ENCODE measurements around the gene UGP2.
"Not testable (repeated sequence)": the region's sequence is repeated elsewhere in the genome, so short reads cannot be mapped to it uniquely, and the experiment has no call there.

UGP2 gene

DNA sequence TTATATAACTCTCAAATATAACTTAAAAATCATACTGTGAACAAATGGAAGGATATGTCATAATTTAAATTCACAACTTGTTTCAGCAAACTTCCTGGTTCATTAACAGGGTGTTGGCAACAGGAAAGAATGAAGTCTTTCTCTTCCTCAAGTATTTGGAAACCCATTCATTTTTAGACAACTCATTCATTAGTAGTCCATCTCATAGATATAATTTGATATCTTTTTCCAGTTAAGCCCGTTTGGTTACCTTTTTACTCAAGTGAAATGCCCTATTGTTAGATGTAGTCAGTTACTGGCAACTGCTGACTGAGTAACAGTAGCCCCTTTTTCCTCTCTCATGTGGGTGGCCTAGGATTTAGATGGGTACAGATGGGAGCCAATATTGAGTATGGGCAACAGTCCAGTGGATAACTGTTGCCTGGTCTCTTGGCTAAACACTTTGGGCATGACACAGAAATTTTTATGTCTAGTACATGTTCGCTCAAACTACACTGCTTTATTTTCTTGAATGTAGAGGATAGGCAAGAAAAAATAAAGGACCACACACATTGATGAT is 4.6 kb upstream of the UGP2 start:
- DNase-seq, result no peak

DNA sequence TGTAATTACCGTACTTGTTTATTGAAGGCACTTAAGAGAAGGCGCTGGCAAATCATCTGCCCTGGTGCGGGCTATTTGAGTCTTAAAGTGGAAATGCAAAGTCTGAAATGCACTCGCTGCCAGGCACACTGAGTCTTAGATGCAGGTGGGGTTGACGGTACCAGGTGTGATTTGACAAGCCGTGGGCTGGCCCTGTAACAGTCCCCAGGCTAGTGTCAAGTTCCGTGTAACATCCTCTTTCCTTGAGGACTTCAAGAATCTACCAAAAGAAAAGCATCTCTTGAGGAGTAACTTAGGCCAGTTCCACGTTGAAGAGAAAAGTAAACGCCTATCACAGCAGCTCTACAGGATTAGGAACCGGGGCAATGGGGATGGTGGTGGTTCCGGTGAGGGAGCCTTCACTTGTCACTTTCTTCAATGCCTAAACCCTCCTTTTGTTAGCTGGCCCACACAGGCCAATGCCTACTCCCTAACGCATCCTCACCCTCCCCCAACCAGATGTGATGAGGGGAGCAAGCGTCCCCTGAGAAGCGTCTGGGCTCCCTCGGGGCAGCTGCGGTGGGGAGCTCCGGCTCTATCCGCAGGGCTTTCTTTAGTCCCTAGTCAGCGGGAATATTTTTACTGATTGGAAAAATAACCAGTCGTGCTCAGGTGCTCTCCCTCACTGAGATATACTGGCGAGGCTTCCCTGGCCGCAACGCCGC is 1.5 kb upstream of the UGP2 start:
- no peak for DNase-seq

DNA sequence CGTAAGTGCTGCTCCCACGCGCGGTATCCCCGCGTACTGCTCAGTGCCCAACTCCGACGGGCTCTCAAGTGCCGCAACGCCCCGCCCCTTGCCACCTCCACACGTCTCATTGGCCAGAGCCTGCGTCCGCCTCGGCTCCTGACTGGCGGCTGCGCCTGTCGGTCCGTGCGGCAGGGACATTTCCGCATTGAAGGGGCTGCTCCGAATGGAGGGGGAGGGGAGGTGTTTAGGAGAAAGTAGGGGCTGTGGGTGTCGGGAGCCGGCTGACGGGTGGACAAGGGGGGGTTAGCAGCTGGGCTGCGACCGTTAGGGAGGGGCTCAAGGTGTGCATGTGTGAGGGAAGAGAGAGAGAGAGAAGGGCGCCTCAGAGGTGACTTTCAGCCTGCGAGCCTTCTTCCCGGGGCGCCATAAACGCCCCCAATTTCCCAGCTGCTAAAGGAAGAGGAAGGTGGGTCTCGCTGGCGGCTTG is 877 bp upstream of the UGP2 start:
- DNase-seq, result peak; percentile 96

DNA sequence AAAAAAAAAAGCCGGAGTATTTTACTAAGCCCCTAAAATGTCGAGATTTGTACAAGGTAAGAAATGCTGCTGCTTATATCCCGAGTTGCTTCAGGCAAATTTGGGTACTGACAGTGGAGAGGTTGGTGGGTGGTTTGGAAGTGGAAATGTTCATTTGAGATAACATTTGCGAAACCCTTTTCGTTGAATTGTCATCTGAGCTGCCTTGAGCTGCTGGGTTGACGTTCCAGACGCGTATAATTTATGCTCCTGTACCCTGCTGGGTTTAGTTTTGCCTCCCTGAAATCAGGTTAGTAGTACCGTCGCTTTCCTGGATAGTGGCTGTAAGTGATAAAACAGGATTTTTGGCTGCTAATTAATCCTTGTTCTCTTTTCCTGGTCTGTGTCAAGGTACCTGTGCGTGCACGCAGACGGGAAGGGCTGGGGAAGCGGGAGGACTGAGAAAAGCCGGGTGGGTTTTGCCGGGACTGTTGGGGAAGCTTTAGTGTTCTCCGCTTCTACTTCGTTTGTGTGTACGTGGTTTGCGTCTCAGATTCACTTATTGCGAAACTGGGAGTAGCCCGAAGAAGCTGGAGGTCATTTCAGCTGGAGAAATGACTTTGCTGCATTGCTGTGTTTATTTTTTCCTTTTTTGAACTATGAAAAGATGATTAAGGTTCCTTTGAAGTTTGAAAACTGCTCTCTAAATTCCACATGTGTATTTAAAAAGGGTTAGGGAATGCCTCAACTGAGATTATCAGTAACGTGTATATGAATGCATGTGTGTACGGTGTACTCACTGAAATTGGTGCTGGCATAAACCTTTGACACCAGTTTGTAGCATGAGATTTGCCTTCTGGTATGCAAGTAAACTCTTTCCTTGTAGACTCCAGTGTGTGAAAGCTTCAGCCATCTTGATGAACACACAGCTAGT is 709 bp downstream of the UGP2 start:
- DNase-seq, result peak; percentile 63

DNA sequence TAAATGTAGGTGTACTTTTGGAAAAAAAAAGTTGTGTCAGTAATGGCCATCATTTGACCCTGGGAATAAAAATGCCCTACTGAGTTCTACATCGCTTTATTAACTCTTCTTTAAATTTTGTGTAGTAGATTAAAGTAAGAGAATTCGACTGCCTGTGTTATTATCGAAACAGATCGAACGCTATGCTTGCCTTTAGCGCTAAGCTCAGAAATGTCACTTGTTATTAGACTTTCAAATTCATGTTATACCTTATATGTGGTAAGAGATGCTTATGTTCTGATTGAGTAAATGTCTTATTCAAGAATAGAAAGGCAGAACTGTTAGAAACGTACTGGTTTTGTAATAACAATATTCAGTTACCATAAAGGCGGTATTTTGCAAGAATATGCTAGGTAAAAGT is 1.4 kb downstream of the UGP2 start:
- DNase-seq, result no peak

DNA sequence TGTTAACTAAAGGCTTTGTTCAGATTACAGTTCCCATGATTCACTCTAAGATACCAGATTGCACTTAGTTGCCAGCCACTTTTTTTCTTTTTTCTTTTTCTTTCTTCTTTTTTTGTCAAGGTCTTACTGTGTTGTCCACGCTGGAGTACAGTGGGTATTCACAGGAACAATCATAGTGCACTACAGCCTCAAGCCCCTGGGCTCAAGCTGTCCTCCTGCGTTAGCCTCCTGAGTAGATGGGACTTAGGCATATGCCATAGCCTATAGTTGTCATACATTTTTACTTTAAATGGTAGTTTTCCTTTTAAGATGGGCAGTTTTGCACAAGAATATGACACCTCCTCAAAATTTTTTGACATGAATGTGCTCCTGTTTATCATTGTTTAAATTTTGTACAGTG is 2.1 kb downstream of the UGP2 start:
- no peak for DNase-seq

DNA sequence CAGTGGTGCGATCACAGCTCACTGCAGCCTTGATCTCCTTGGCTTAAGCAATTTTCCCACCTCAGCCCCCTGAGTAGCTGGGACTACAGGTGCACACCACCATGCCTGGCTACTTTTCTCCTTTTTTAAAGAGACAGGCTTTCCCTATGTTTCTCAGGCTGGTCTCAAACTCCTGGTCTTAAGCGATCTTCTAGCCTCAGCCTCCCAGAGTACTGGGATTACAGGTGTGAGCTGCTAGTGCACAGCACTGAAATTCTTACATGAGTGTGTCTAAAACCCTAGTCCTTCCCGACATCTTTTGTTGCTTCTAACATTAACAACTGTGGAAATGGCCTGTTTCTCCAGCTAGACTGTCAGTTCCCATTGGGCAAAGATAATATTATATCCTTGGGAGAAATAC is 2.9 kb downstream of the UGP2 start:
- no peak for DNase-seq

DNA sequence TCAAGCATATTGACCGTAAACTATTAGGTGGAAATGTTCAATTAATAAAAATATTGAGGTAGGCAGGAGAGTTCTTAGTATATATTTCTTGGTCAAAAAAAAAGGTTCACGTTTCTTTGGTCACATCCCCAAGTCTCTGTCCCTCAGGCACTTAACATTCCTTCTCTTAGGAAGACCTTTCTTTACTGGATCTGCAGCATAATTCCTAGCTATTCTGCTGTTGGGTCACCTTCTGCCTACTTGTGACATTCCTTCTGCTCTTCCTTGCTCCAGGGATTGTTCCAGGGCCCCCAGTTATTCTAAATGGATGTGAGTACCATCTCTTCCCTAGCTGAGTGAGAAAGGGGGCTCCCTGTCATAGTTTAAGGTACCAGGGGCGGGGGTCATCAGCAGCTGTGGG is 4.2 kb downstream of the UGP2 start:
- DNase-seq, result no peak

DNA sequence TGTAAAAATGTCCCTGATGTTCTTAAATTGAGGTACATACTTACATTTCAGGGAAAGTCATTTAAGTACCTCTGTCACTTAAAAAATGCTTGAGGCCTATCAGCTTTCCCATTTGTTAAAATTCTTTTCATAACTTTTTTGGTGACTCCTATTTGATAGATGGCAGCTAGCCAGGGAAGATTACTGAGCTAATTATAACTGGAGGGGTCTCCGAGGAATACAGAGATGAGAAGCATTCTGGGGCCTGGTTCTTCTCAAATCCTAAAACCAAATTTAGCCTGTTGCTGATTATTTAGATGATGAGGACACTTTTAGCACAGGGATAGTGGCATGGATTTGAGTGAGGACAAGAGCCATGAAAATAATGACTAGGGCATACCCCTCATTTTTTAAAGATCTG is 4.8 kb downstream of the UGP2 start:
- DNase-seq, result no peak

DNA sequence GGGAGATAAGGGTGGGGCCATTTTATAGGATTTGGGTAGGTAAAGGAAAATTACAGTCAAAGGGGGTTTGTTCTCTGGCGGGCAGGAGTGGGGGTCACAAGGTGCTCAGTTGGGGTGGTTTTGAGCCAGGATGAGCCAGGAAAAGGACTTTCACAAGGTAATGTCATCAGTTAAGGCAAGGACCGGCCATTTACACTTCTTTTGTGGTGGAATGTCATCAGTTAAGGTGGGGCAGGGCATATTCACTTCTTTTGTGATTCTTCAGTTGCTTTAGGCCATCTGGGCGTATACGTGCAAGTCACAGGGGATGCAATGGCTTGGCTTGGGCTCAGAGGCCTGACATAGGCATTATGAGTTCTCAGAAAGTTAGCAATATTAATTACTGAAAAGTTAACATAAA is 5.9 kb downstream of the UGP2 start:
- not testable (repeated sequence) for DNase-seq

DNA sequence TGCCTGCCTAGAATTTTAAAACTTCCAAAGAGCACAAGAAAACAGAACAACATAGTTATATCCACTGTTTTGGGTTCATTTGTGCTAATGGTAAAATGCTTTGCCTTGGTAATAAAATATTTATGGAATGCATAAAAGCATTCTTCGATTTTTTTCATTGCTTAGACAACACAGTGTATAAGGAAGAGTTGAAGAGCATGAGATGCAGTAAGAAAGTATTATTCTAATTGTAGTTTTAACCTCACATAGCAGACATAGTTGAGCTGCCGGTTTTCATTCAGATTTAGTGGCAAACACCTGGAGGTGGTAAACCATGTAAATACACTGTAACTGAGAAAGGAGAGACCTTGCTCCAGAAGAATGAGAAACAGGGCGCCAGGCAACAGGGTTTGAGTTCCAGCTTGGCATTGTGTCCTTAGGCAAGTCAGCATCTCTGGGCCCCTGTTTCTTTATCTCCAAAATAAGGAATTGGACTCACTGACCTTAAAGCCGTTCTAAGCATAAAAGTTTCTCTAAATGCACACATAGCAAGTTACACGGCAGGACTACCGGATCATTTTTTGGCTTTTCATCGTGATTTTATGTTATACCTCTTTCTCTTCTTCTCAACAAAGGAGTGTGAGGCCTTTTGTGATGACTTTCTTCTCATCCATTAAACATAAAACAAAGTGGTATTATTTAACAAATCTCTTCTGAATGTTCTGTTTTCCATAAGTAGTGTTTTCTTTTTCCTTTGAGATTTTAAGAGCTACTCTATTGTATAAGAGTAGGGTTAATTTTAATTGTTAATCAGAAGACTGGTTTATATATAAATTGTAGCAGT is 7.9 kb downstream of the UGP2 start:
- DNase-seq, result peak; percentile 2

DNA sequence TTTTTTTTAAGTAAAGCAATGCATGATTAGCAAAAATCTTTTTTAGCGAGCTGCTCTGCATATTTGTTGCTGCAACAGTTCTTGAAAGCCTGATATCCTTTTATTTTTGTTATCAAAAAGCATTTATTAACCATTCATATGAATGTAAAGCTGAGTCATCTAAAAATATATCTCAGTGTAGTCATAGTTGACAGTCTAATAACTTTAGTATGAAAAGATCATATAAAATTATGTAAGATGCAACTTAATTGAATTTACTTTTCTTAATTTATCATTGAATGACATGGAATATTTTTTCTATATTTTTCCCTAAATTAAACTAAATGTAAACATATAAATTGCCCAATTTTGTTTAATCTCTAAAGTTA is 8.5 kb downstream of the UGP2 start:
- no peak for DNase-seq

DNA sequence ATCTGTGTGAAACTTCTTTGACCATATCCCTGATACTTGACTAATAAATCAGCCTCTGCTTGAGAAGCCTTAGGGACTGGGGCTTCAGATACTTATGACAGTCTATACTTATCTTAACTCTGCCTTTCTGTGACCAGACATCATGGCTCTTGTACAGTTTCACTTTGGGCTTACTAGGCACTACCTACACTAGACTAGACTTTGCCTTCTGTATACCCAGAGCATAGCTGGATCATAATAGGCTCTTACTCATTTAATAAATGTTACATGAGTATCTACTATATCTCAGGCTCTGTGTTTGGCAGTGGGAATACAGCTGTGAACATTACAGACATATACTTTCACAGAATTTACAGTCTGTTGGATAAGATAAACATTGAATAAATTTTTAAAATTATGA is 9.0 kb downstream of the UGP2 start:
- DNase-seq, result no peak

DNA sequence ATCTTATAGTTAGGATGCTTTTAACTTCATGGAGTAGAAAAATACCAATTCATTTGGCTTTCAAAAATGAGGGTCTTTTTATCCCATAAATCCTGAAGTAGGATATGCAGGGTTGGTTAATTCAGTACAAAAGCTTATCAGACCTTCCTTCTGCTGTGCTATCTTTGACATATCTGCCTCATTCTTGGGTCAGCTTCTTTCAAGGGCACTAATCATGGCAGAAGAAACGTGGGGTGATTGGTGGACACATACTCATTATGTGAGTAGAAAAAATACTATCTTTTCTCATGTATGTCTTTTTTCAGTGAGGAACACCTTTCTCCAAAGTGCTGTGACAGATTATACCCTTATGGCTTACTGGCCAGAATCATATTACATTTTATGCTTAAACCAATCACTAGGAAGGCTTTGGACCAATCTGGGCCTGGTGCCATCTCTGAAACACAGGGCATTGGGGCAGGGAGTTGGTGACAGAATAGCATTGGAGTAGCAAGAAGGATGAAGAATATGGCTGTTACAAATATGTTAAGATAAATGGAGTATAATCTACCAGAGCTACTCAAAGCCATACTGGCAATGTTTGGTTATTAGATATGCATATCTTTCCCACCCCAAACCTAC is 10.1 kb downstream of the UGP2 start:
- DNase-seq, result no peak

DNA sequence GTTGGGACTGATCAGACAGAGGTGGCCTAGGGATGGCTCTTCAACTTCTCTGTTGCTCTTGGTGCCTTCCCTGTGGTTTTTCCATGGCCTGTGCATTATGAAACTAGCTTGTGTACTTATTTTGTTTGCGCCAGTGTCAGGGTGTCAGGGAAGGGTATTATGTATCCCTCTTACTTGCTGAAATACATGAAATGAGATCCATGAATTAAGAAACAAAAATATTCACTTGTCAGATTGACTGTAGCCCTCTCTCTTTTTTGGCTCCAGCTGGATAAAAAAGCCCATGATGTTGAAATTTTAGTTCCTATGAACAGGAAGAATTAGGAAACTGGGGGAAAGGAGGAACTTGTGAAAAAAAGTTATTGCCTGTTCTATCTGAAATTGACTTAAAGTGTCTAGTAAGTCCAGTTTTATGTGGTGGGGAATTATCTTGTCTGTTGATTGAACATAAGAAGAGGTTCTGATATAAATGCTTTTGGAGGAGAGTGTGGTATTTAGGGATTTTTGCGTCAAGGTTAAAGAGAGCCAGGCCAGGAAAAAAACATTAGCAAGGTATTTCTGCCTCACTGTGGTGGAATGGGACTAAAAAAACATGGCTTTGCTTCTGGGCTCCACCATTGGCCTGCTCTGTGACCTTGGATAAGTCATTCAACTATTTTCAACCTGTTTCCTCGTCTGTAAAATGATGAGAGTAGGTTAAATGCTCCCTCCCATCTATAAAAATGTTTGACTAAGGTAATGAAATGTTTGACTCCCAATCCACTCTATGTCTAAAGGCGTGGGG is 12.0 kb downstream of the UGP2 start:
- no peak for DNase-seq

DNA sequence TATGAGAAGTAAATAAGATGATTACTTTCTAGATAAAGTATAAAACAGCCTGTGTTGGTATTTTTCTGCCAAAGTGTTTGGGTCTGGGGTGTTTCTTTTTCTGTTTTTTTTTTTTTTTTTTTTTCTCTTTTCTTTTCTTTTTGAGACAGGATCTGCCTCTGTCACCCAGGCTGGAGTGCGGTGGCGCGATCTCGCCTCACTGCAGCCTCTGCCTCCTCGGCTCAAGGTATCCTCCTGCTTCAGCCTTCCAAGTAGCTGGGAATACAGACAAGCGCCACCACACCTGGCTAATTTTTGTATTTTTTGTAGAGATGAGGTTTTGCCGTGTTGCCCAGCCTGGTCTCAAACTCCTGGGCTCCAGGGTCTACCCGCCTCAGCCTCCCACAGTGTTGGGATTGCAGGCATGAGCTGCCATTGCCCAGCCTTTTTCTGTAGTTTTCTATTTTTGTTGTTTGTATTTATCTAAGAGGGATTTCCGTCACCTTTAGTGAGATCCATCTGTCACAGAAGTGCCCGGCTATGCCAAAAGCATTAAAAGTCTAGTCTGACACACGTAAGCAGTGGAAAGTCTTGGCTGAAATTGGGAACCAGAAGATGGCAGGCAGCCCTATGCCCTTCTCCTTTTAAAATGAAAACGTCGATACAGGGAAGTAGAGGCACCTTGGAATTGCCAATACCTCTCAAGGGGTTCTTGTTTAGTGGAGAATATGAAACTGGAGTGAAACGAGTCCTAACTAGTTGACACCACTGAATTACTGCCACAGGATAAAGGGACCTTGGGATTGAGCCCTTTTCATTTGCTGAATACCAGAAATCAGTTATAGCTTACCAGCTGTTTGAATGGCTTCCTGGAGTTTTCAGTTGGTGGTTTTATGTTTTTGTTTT is 14.0 kb downstream of the UGP2 start:
- no peak for DNase-seq

DNA sequence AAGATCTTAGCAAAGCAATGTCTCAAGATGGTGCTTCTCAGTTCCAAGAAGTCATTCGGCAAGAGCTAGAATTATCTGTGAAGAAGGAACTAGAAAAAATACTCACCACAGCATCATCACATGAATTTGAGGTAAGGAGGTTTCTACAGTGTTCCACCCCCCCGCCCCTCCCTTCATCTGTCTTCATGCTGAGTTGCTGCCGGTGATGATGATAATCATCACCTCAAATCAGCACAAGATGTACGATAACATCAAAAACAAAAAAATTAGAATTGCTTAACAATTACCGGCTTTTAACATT is 14.6 kb downstream of the UGP2 start:
- DNase-seq, result no peak

DNA sequence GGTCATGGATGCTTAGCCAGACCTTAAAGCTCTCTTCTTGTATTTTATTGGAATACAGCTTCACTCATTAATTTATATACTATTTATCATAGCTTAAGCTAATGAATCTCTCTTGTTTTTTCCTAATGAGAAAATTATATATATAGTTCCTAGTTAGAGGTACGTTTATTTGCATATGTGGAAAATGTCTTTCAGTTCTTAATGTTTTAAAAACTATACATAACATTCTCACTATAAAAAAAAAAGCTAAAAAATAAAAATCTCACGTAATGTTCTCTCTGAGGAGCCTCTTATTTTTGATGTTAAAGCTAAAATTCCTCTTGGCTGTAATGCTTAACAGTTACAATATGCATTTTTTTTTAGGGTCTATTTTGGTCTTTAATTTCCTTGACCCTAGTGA is 16.6 kb downstream of the UGP2 start:
- no peak for DNase-seq

DNA sequence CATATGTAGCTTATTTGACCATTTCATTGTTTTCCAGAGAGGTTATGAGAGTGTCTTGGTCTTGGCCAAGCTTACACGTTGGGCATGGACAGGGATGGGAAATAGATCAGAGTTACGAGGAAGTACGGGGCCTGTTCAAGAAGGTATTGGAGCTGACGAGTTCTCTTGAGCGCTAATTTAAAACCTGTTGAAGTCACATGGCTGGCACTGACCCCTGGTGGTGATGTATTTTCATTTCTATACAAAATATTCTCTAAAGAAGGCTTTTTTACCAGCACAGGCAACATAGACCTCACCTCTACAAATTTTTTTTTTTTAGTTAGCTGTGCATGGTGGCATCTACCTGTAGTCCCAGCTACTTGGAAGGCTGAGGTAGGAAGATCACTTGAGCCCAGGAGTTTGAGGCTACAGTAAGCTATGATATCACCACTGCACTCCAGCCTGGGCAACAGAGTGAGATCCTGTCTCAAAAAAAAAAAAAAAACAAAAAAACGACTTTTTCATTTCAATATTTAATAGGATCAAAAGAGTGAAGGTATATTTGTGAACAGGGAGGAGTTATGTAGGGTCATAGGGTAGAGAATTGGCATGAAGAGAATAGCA is 19.6 kb downstream of the UGP2 start:
- DNase-seq, result peak; percentile 20

DNA sequence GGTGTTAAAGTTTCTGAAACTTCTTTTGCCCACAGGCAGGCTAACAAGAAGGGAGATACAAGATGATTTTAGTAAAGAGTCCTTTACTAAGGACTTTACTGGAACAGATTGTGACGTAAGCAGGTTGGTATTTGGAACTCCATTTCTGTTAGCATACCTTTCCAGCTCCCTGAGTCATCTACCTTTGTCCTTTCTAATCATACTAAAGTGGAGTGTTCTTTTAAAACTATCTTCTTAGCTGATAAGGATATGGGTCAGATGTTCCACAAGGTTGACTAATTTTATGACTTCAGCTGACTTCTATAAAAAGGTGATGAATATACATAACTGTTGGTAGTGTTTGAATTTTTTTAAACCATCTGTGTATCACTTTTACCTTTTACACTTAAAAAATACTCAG is 21.1 kb downstream of the UGP2 start:
- no peak for DNase-seq
